ENCODE data around the gene CALHM6. TPM values are rescaled to one million over a fixed set of nuclear protein-coding genes. Genes with fewer than 3 reads are reported as not detected.
A peak's percentile ranks its signal among the peaks of the same experiment; 100 is the strongest.

The CALHM6 gene
- polyA plus RNA-seq, 1 of the 3 experiments (the other 2 are of a cell fraction) = 0.51 TPM

- TF ChIP-seq POLR2AphosphoS5 (IDR thresholded peaks at IDR 0.05; ENCODE audit: low read depth, low read length) = no peak
- TF ChIP-seq, protein P1, sequence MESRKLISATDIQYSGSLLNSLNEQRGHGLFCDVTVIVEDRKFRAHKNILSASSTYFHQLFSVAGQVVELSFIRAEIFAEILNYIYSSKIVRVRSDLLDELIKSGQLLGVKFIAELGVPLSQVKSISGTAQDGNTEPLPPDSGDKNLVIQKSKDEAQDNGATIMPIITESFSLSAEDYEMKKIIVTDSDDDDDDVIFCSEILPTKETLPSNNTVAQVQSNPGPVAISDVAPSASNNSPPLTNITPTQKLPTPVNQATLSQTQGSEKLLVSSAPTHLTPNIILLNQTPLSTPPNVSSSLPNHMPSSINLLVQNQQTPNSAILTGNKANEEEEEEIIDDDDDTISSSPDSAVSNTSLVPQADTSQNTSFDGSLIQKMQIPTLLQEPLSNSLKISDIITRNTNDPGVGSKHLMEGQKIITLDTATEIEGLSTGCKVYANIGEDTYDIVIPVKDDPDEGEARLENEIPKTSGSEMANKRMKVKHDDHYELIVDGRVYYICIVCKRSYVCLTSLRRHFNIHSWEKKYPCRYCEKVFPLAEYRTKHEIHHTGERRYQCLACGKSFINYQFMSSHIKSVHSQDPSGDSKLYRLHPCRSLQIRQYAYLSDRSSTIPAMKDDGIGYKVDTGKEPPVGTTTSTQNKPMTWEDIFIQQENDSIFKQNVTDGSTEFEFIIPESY (IDR thresholded peaks at IDR 0.05; ENCODE audit: borderline replicate concordance, low read depth) = no peak
- peak; percentile 99 for TF ChIP-seq MEF2A (IDR thresholded peaks at IDR 0.05; ENCODE audit: borderline replicate concordance, low read depth)
- TF ChIP-seq REST (IDR thresholded peaks at IDR 0.05; ENCODE audit: low read depth, low read length) = no peak
- no peak for TF ChIP-seq TEAD4 (IDR thresholded peaks at IDR 0.05; ENCODE audit: borderline replicate concordance, insufficient read depth)
- TF ChIP-seq, protein P2, sequence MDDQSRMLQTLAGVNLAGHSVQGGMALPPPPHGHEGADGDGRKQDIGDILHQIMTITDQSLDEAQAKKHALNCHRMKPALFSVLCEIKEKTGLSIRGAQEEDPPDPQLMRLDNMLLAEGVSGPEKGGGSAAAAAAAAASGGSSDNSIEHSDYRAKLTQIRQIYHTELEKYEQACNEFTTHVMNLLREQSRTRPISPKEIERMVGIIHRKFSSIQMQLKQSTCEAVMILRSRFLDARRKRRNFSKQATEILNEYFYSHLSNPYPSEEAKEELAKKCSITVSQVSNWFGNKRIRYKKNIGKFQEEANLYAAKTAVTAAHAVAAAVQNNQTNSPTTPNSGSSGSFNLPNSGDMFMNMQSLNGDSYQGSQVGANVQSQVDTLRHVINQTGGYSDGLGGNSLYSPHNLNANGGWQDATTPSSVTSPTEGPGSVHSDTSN (IDR thresholded peaks at IDR 0.05) = peak; percentile 10; the same call in 1 of the 2 replicates
Observed at GRCh38 chr6:116511424-116512110, 50.4 kb downstream of the CALHM6 start, which contains the start of gene CALHM5 (continued).

- WGBS (ENCODE audit: low lambda C conversion rate) = 74% methylated on average over 4 of the region's 4 CpGs
- peak overlapping the region; percentile 85 for H3K4me2 ChIP-seq
- H3K79me2 ChIP-seq (ENCODE audit: insufficient read depth) = peaks cover 6% of the 10 kb centered on the region; the same call in 1 of the 2 replicates
- no peaks in the 10 kb centered on the region for H4K20me1 ChIP-seq (ENCODE audit: insufficient read depth)
- H3K27me3 ChIP-seq (ENCODE audit: insufficient read depth) = no peaks in the 10 kb centered on the region
- ChIA-PET CTCF (interaction anchor here (0.6 to 2.0 kb wide), 12 partner anchors 8 to 295 kb away, joined by 3 to 14 read pairs (median 4); partner anchors contain the start of gene CALHM6), POLR2A (no interaction called here)
- no peaks in the 10 kb centered on the region for H3K9me3 ChIP-seq
- peaks cover 4% of the 10 kb centered on the region for H3F3A ChIP-seq (replicated peaks; ENCODE audit: insufficient read depth)
- H3K27ac ChIP-seq (ENCODE audit: low read depth in 2 of 2, low read length in 1 of 2) = peak overlapping the region; percentile 43 to 55; a peak in 3 of 4 replicates
- no peak for DNase-seq
- H3K9ac ChIP-seq = peak overlapping the region; percentile 55
- H3K4me3 ChIP-seq (ENCODE audit: low read depth in 2 of 2, low read length in 1 of 2) = peak overlapping the region; percentile 9 to 53; a peak in 3 of 4 replicates
- H2AFZ ChIP-seq (ENCODE audit: low read depth) = peak overlapping the region; percentile 95
- no peaks in the 10 kb centered on the region for H3K9me2 ChIP-seq
- peaks cover 0 to 16% of the 10 kb centered on the region in 2 experiments; a peak in 3 of 4 replicates for H3K4me1 ChIP-seq (ENCODE audit: control insufficient read depth in 1 of 2, insufficient read depth in 2 of 2, low read depth in 1 of 2, low read length in 1 of 2)
- H3K36me3 ChIP-seq (replicated peaks in 1 of 2; ENCODE audit: control insufficient read depth in 1 of 2, insufficient read depth in 2 of 2, low read length in 1 of 2) = no peaks in the 10 kb centered on the region
- no peak for TF ChIP-seq FOSL2 (IDR thresholded peaks at IDR 0.05; ENCODE audit: borderline replicate concordance, low read depth)
- TF ChIP-seq, protein P3, sequence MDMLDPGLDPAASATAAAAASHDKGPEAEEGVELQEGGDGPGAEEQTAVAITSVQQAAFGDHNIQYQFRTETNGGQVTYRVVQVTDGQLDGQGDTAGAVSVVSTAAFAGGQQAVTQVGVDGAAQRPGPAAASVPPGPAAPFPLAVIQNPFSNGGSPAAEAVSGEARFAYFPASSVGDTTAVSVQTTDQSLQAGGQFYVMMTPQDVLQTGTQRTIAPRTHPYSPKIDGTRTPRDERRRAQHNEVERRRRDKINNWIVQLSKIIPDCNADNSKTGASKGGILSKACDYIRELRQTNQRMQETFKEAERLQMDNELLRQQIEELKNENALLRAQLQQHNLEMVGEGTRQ (IDR thresholded peaks at IDR 0.05; ENCODE audit: borderline replicate concordance, low read depth, low read length) = no peak
- TF ChIP-seq, protein P1 (IDR thresholded peaks at IDR 0.05; ENCODE audit: borderline replicate concordance, low read depth) = no peak
- no peak for TF ChIP-seq FOXJ3 (CRISPR knock-in tag; IDR thresholded peaks at IDR 0.05)
- TF ChIP-seq, protein P4, sequence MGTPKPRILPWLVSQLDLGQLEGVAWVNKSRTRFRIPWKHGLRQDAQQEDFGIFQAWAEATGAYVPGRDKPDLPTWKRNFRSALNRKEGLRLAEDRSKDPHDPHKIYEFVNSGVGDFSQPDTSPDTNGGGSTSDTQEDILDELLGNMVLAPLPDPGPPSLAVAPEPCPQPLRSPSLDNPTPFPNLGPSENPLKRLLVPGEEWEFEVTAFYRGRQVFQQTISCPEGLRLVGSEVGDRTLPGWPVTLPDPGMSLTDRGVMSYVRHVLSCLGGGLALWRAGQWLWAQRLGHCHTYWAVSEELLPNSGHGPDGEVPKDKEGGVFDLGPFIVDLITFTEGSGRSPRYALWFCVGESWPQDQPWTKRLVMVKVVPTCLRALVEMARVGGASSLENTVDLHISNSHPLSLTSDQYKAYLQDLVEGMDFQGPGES (IDR thresholded peaks at IDR 0.05; ENCODE audit: low read depth, low read length) = no peak
- TF ChIP-seq SIN3A (IDR thresholded peaks at IDR 0.05; ENCODE audit: borderline replicate concordance, low read depth, low read length) = no peak
- TF ChIP-seq NFIC (IDR thresholded peaks at IDR 0.05; ENCODE audit: borderline replicate concordance) = no peak
Observed at GRCh38 chr6:116512111-116512559, 51.0 kb downstream of the CALHM6 start.
